Mesendoderm (in vitro differentiated cells): ENCODE measurements around the gene HEBP1.

Experiments used
- DNase-seq: peaks from one replicate; pipeline ENCODE4 v3.0.0; 2013
- H2AK5ac ChIP-seq: 2 replicates; pipeline ENCODE4 v1.6.1; 2013; ENCODE audit warnings: low read length, inconsistent platforms
- H2BK120ac ChIP-seq: 2 replicates; pipeline ENCODE4 v1.6.1; 2013; ENCODE audit warnings: low read depth, mild to moderate bottlenecking, low read length, moderate library complexity, mixed read lengths
- H2BK15ac ChIP-seq: replicated peaks from 2 replicates; pipeline ENCODE4 v1.6.1; 2013; ENCODE audit warnings: low read depth, mild to moderate bottlenecking, moderate library complexity
- H2BK5ac ChIP-seq: 2 replicates; pipeline ENCODE4 v1.6.1; 2013; ENCODE audit warnings: low read length, inconsistent platforms
- H3K18ac ChIP-seq: 2 replicates; pipeline ENCODE4 v1.6.1; 2013; ENCODE audit warnings: mild to moderate bottlenecking, low read length, mixed read lengths
- H3K23ac ChIP-seq: one replicate; pipeline ENCODE4 v1.6.1; 2013; ENCODE audit warnings: low read length
- H3K27ac ChIP-seq: 2 replicates; pipeline ENCODE4 v1.5.1; 2013; ENCODE audit warnings: low read depth, mild to moderate bottlenecking, inconsistent platforms, low read length, moderate library complexity
- H3K27me3 ChIP-seq: 2 replicates; pipeline ENCODE4 v1.6.1; 2013; ENCODE audit warnings: low read length, control low read depth, mild to moderate bottlenecking, inconsistent platforms; ENCODE audit not compliant: insufficient read depth, poor library complexity
- H3K36me3 ChIP-seq: 2 replicates; pipeline ENCODE4 v1.6.1; 2013; ENCODE audit warnings: low read length, inconsistent platforms; ENCODE audit not compliant: control insufficient read depth, insufficient read depth
- H3K4ac ChIP-seq: one replicate; pipeline ENCODE4 v1.6.1; 2013; ENCODE audit warnings: low read depth, mild to moderate bottlenecking, low read length, moderate library complexity
- H3K4me1 ChIP-seq: 2 replicates; pipeline ENCODE4 v1.6.1; 2013; ENCODE audit warnings: low read depth, low read length, inconsistent platforms; ENCODE audit not compliant: control insufficient read depth
- H3K4me2 ChIP-seq: 2 replicates; pipeline ENCODE4 v1.6.1; 2013; ENCODE audit warnings: low read length
- H3K4me3 ChIP-seq: 2 replicates; pipeline ENCODE4 v1.5.1; 2013; ENCODE audit warnings: mild to moderate bottlenecking, low read length
- H3K56ac ChIP-seq: one replicate; pipeline ENCODE4 v1.6.1; 2013; ENCODE audit warnings: low read length
- H3K79me1 ChIP-seq: 2 replicates; pipeline ENCODE4 v1.6.1; 2013; ENCODE audit warnings: low read length, inconsistent platforms
- H3K79me2 ChIP-seq: 2 replicates; pipeline ENCODE4 v1.6.1; 2013; ENCODE audit warnings: mild to moderate bottlenecking, low read length; ENCODE audit not compliant: control insufficient read depth, insufficient read depth
- H3K9ac ChIP-seq: 2 replicates; pipeline ENCODE4 v1.6.1; 2013; ENCODE audit warnings: low read length, inconsistent platforms
- H4K5ac ChIP-seq: one replicate; pipeline ENCODE4 v1.6.1; 2013; ENCODE audit warnings: low read length
- H4K8ac ChIP-seq: one replicate; pipeline ENCODE4 v1.6.1; 2013; ENCODE audit warnings: low read depth, mild to moderate bottlenecking, control low read depth, low read length, moderate library complexity
- WGBS: extraction: QIAGEN DNeasy Blood & Tissue Kit; methylation state at CpG from one replicate; pipeline ENCODE4 v1.1.7; 2013; ENCODE audit warnings: low lambda C conversion rate, missing lambda C conversion rate; ENCODE audit not compliant: insufficient coverage; ENCODE audit errors: extremely low coverage; 5-methylcytosine and 5-hydroxymethylcytosine counted together

Gene HEBP1

DNA sequence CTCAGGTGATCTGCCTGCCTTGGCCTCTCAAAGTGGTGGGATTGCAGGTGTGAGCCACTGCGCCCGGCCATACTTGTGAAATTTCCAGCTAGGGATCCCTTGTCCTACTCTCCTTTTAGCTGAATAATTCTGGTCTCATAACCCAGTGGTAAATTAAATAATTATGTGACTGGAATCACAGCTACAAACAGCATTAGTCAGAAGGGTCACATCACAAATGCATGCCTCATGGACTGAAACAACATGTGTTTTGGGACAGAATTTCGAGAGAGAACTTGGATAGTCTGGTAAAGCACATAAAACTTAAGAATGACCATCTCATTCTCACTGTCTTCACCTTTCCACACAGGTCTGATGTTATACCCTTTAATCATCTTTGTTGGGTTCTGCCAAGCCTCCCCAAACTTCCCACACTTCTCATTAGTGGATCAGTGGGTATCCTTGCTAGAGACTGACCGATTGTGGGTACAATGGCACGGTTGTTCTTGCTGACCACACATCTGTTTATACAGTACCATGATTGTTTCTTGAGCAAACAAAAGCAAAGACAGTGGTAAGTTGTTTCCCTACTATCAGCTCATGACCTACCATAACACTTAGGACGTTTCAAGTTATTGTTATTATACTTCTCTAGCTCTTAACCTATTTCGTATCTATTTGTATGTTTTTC lies 53.2 kb downstream of the HEBP1 start:
- no peak overlapping the region for H3K18ac ChIP-seq
- H2BK15ac ChIP-seq = no peak overlapping the region
- H4K5ac ChIP-seq = no peak overlapping the region
- H3K23ac ChIP-seq = no peak overlapping the region
- no peak for DNase-seq
- H3K4me1 ChIP-seq = no peaks in the 10 kb centered on the region
- H3K9ac ChIP-seq = no peak overlapping the region
- H3K27ac ChIP-seq = no peak overlapping the region
- no peak overlapping the region for H4K8ac ChIP-seq
- H3K4ac ChIP-seq = no peak overlapping the region
- H2AK5ac ChIP-seq = no peak overlapping the region
- no peaks in the 10 kb centered on the region for H3K79me1 ChIP-seq
- H3K27me3 ChIP-seq = no peaks in the 10 kb centered on the region
- H3K4me2 ChIP-seq = no peak overlapping the region
- no peaks in the 10 kb centered on the region for H3K79me2 ChIP-seq
- WGBS = no CpG with 5 or more reads among the region's 7 CpGs
- no peak overlapping the region for H3K4me3 ChIP-seq
- no peak overlapping the region for H3K56ac ChIP-seq
- no peak overlapping the region for H2BK120ac ChIP-seq
- H2BK5ac ChIP-seq = no peak overlapping the region
- no peaks in the 10 kb centered on the region for H3K36me3 ChIP-seq

DNA sequence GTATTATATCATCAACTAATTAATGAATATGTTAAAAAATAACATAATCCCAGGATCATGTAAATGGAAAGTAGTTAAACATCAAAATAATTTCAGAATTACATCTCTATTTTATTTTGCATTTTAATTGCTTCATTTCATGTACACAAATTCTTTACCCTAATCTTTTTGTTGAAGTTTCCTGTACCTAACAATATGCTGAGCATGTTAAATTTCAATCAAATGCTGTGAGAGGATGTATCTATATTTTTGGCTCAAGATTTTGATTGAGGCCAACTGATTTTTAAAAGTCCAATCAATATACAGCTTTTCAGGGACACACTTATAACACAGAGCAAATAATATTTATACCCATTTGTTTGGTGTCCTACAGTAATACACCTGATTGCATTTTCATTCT lies 54.5 kb downstream of the HEBP1 start:
- H2AK5ac ChIP-seq = no peak overlapping the region

GRCh38 chr12:12943586-12944260 lies 56.3 kb downstream of the HEBP1 start:
- DNase-seq = no peak
- H3K27ac ChIP-seq = no peak overlapping the region
- H3K9ac ChIP-seq = no peak overlapping the region
- no peaks in the 10 kb centered on the region for H3K79me1 ChIP-seq
- H2BK15ac ChIP-seq = no peak overlapping the region
- H4K5ac ChIP-seq = no peak overlapping the region
- H2BK5ac ChIP-seq = no peak overlapping the region
- H4K8ac ChIP-seq = no peak overlapping the region
- no CpG with 5 or more reads among the region's 8 CpGs for WGBS
- no peaks in the 10 kb centered on the region for H3K79me2 ChIP-seq
- H2BK120ac ChIP-seq = no peak overlapping the region
- H3K4me1 ChIP-seq = no peaks in the 10 kb centered on the region
- H3K36me3 ChIP-seq = no peaks in the 10 kb centered on the region
- no peak overlapping the region for H3K23ac ChIP-seq
- no peak overlapping the region for H3K4me2 ChIP-seq
- H3K18ac ChIP-seq = no peak overlapping the region
- no peak overlapping the region for H3K4ac ChIP-seq
- H3K27me3 ChIP-seq = no peaks in the 10 kb centered on the region
- H2AK5ac ChIP-seq = no peak overlapping the region
- H3K56ac ChIP-seq = no peak overlapping the region
- no peak overlapping the region for H3K4me3 ChIP-seq

More for the DNA sequence above, 54.5 kb downstream of the HEBP1 start:
- H3K18ac ChIP-seq = no peak overlapping the region
- H2BK15ac ChIP-seq = no peak overlapping the region
- H3K4me2 ChIP-seq = no peak overlapping the region
- H3K4ac ChIP-seq = no peak overlapping the region
- no peak overlapping the region for H3K9ac ChIP-seq
- H3K4me3 ChIP-seq = no peak overlapping the region
- H3K79me1 ChIP-seq = no peaks in the 10 kb centered on the region
- H3K27me3 ChIP-seq = no peaks in the 10 kb centered on the region
- no peak overlapping the region for H3K27ac ChIP-seq
- no peaks in the 10 kb centered on the region for H3K4me1 ChIP-seq
- no peak overlapping the region for H4K5ac ChIP-seq
- H4K8ac ChIP-seq = no peak overlapping the region
- no peak overlapping the region for H3K56ac ChIP-seq
- H3K79me2 ChIP-seq = no peaks in the 10 kb centered on the region
- H2BK5ac ChIP-seq = no peak overlapping the region
- no peak for DNase-seq
- H3K23ac ChIP-seq = no peak overlapping the region
- no peaks in the 10 kb centered on the region for H3K36me3 ChIP-seq
- H2BK120ac ChIP-seq = no peak overlapping the region

DNA sequence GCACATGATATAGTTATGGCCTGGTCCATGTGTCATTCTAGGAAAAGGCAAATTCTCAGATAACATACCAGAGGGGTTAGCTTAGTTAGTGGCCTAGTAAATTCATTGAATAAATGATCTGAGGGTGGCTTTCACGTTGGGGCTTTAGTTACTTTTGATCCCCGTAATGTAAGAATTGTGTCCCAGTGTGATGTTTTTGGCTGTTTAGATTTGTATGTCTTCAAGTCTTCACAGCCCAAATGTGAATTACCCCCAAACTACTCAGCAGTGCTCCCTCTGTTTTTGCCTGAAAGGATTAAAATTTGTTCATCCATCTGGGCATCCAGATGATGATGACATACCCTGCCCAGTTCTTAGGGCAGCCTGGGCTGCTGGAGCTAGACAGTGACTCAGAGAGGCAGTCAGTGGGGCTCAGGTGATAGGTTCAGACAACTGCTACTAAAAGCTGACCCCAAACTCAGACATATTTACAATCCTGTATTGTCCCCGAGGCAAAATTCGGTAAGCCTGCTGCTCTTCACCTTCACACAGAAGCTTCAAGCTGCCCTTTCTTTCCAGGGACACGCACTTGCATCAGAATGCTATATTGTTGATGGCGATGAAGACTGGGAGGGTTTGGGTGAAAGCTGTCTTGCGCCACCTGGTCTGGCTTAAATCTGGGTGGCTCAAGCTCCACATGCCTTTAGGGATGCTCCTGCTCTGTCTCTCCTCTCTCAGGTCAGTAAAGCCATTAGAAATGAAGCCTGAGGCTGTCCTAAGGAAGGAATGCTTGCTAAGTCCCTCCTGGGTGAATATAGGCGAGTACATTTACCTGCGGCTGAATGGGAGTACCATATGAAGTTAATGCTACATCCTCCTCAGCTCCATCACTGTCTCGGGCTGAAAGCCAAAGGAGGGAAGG lies 58.4 kb downstream of the HEBP1 start:
- Histone ChIP-seq H3K36me3 (no peaks in the 10 kb centered on the region), H3K79me1 (no peaks in the 10 kb centered on the region), H3K27ac (no peak overlapping the region), H3K18ac (no peak overlapping the region), H3K4me2 (no peak overlapping the region), H3K79me2 (no peaks in the 10 kb centered on the region), H3K4ac (no peak overlapping the region), H4K8ac (no peak overlapping the region), H3K4me3 (no peak overlapping the region), H2BK5ac (no peak overlapping the region), H3K27me3 (no peaks in the 10 kb centered on the region), H3K4me1 (no peaks in the 10 kb centered on the region), H3K9ac (no peak overlapping the region), H4K5ac (no peak overlapping the region), H2BK120ac (no peak overlapping the region), H2AK5ac (no peak overlapping the region), H3K23ac (no peak overlapping the region), H2BK15ac (no peak overlapping the region), H3K56ac (no peak overlapping the region)
- WGBS = no CpG with 5 or more reads among the region's 10 CpGs
- no peak for DNase-seq

DNA sequence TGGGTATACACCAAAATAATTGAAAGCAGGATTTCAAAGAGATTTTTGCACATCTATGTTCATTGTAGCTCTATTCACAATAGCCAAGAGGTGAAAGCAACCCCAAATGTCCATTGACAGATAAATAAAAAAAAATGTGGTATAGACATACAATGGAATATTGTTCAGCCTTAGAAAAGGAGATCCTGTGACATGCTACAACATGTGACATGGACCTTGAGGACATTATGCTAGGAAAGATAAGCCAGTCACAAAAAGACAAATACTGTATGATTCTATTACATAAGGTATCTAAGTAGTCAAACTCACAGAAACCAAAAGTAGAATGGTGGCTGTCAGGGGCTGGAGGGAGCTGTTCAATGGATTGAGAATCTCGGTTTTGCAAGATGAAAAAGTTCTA lies 60.2 kb downstream of the HEBP1 start:
- Histone ChIP-seq H2BK120ac (no peak overlapping the region), H3K27ac (no peak overlapping the region), H3K36me3 (no peaks in the 10 kb centered on the region), H3K4ac (no peak overlapping the region), H3K79me1 (no peaks in the 10 kb centered on the region), H3K27me3 (no peaks in the 10 kb centered on the region), H2BK15ac (no peak overlapping the region), H4K8ac (no peak overlapping the region), H4K5ac (no peak overlapping the region), H3K4me1 (no peaks in the 10 kb centered on the region), H3K23ac (no peak overlapping the region), H3K4me3 (no peak overlapping the region), H2AK5ac (no peak overlapping the region), H2BK5ac (no peak overlapping the region), H3K4me2 (no peak overlapping the region), H3K18ac (no peak overlapping the region), H3K79me2 (no peaks in the 10 kb centered on the region), H3K9ac (no peak overlapping the region), H3K56ac (no peak overlapping the region)
- DNase-seq = no peak
- no CpG with 5 or more reads among the region's 1 CpG for WGBS
